ENCODE data around the gene KSR1. TPM values are rescaled to one million over a fixed set of nuclear protein-coding genes. Genes with fewer than 3 reads are reported as not detected.
"Not testable (repeated sequence)": the region's sequence is repeated elsewhere in the genome, so short reads cannot be mapped to it uniquely, and the experiment has no call there.

KSR1 gene
- total and polyA plus RNA-seq, 11 donors = 6.1 to 31.1 (median 7.5) TPM

DNA sequence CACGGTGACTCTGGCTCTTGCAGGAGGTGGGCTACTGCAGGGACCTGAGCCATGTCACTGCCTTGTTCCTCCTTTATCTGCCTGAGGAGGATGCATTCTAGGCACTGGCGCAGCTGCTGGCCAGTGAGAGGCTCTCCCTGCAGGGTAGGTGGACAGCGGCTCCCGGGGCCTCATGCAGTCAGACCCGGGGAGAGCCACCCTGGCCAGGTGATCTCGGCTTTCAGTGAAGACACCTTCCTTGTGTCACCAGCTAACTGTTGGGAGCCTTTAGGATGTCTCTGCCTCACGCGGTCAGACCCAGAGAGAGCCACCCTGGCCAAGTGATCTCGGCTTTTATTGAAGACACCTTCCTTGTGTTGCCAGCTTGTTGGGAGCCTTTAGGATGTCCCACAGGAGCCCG, 31.7 kb upstream of the KSR1 start:
- Histone ChIP-seq H3K4me3 (no peak overlapping the region), H3K36me3 (no peaks in the 10 kb centered on the region), H3K27me3 (no peaks in the 10 kb centered on the region), H3K9me3 (no peaks in the 10 kb centered on the region), H3K27ac (no peak overlapping the region), H3K4me1 (no peaks in the 10 kb centered on the region)
- TF ChIP-seq, protein P1, sequence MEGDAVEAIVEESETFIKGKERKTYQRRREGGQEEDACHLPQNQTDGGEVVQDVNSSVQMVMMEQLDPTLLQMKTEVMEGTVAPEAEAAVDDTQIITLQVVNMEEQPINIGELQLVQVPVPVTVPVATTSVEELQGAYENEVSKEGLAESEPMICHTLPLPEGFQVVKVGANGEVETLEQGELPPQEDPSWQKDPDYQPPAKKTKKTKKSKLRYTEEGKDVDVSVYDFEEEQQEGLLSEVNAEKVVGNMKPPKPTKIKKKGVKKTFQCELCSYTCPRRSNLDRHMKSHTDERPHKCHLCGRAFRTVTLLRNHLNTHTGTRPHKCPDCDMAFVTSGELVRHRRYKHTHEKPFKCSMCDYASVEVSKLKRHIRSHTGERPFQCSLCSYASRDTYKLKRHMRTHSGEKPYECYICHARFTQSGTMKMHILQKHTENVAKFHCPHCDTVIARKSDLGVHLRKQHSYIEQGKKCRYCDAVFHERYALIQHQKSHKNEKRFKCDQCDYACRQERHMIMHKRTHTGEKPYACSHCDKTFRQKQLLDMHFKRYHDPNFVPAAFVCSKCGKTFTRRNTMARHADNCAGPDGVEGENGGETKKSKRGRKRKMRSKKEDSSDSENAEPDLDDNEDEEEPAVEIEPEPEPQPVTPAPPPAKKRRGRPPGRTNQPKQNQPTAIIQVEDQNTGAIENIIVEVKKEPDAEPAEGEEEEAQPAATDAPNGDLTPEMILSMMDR (IDR thresholded peaks at IDR 0.05) = no peak
- TF ChIP-seq POLR2A (IDR thresholded peaks at IDR 0.05) = no peak
- DNase-seq (no peak), ATAC-seq (no peak)
- WGBS, 4 donors = 79 to 83% (median 82%) methylated on average over 4 to 10 of the region's 10 CpGs
- intact Hi-C loops (cut with DNase I) = no loop called here

DNA sequence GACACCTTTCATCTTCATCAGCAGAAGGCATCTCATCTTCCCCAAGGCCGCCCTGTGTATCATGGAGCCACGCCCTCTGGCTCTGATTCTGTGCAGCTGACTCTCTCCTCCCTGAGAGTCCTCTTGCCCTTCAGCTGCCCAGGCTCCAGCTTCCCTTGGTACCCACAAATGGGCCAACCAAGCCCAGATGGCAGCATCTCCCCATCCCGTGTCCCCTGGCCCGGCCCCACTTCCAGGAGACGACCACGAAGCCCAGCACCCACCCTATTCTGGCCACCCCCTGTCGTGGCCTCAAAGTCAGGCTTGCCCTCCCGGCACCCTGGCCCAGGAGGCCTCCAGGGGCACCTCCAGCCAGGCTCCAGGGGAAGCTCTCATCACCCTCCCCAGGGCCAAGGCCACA, 31.3 kb upstream of the KSR1 start:
- no peaks in the 10 kb centered on the region for H3K27me3 ChIP-seq
- DNase-seq = no peak

DNA sequence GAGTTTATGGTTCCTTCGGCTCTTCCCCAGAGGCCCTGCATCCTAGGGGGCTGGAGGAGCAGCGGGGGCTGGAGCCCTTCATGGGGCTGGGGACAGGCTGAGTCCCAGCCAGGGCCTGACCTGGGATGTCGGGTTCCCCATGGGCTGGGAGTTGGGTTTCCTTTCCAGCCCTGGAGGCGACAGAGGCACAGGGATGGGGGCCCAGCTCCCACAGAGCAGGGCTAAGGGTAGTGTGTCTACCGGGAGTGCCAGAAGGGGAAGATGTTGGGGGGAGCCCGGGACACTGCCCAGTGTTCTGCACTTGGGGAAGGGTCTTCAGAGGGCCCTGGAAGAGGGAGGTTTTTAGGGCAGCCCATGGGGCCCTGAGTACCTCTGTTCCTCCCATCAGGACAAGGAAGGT, 30.7 kb upstream of the KSR1 start:
- WGBS, 4 donors = 89 to 94% (median 92%) methylated on average over 3 to 6 of the region's 6 CpGs
- intact Hi-C loops (cut with DNase I); DNase-seq; H3K27ac ChIP-seq; H3K9me3 ChIP-seq; H3K4me1 ChIP-seq; ATAC-seq; H3K36me3 ChIP-seq; H3K4me3 ChIP-seq; H3K27me3 ChIP-seq: not testable (repeated sequence)

More for the DNA sequence above, 31.3 kb upstream of the KSR1 start:
- ATAC-seq = no peak
- TF ChIP-seq POLR2A (IDR thresholded peaks at IDR 0.05) = no peak
- TF ChIP-seq, protein P1 (IDR thresholded peaks at IDR 0.05) = no peak
- WGBS, 4 donors = 91 to 96% (median 95%) methylated on average over 6 to 8 of the region's 8 CpGs
- Histone ChIP-seq H3K36me3 (no peaks in the 10 kb centered on the region), H3K4me1 (no peaks in the 10 kb centered on the region), H3K27ac (no peak overlapping the region), H3K9me3 (no peaks in the 10 kb centered on the region), H3K4me3 (no peak overlapping the region)
- intact Hi-C loops (cut with DNase I) = no loop called here

DNA sequence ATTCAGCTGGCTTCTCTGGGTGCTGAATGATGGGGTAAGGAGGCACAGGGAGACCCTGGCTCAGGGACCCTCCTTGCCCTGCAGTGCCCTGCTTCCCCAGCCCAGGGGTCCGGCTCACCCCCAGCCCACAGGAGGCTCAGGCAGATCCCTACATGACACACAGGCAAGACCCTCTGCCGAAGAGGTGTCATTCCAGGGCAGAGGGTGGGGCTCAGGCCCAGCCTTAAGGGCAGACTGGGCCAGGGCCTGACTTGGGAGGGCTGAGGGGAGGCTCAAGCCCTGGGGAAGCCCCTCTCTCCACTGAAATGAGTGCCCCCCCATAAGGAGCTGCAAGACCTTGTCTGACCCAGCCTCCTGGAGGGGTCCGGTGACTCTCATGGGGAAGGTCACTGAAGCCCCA, 30.3 kb upstream of the KSR1 start:
- TF ChIP-seq POLR2A (IDR thresholded peaks at IDR 0.05) = no peak
- TF ChIP-seq, protein P1 (IDR thresholded peaks at IDR 0.05) = no peak
- DNase-seq (no peak), ATAC-seq (no peak)
- Histone ChIP-seq H3K4me3 (no peak overlapping the region), H3K4me1 (no peaks in the 10 kb centered on the region), H3K9me3 (no peaks in the 10 kb centered on the region), H3K27me3 (no peaks in the 10 kb centered on the region), H3K36me3 (no peaks in the 10 kb centered on the region), H3K27ac (no peak overlapping the region)
- WGBS, 4 donors = 92 to 100% (median 94%) methylated on average over 1 to 3 of the region's 3 CpGs
- intact Hi-C loops (cut with DNase I) = no loop called here

DNA sequence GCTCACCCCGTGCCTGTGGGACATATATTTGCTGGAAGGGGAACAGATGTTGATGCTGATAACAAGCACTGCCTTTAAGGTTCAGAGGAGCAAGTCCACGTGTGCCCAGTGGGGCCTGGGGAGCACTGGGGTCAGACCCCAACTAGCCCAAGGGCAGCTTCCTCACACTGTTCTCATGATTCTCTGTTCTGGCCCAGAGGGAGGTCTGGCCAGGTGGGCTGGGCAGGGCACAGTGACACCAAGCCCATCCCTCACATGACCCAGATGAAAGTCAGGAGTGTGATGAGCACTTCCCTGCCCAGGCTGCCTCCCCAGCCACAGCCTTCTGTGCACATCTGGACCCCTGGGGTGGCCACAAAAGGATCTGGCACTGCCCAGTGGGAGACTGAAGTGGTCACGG, 29.8 kb upstream of the KSR1 start:
- H3K4me1 ChIP-seq; DNase-seq; H3K27me3 ChIP-seq; H3K27ac ChIP-seq; ATAC-seq; intact Hi-C loops (cut with DNase I); H3K36me3 ChIP-seq; H3K4me3 ChIP-seq; H3K9me3 ChIP-seq: not testable (repeated sequence)
- 70 to 80% (median 77%) methylated on average over 2 to 3 of the region's 3 CpGs for WGBS, 4 donors

DNA sequence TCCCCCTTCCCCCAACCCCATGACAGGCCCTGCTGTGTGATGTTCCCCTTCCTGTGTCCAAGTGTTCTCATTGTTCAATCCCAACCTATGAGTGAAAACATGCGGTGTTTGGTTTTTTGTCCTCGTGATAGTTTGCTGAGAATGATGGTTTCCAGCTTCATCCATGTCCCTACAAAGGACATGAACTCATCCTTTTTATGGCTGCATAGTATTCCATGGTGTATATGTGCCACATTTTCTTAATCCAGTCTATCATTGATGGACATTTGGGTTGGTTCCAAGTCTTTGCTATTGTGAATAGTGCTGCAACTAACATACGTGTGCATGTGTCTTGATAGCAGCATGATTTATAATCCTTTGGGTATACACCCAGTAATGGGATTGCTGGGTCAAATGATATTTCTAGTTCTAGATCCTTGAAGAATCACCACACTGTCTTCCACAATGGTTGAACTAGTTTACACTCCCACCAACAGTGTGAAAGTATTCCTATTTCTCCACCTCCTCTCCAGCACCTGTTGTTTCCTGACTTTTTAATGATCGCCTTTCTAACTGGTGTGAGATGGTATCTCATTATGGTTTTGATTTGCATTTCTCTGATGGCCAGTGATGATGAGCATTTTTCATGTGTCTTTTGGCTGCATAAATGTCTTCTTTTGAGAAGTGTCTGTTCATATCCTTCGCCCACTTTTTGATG, 28.9 kb upstream of the KSR1 start:
- intact Hi-C loops (cut with DNase I); ATAC-seq; H3K4me1 ChIP-seq; H3K36me3 ChIP-seq; H3K27me3 ChIP-seq; H3K9me3 ChIP-seq; DNase-seq; H3K4me3 ChIP-seq; H3K27ac ChIP-seq: not testable (repeated sequence)
- WGBS, 4 donors = 89 to 92% (median 92%) methylated on average over 4 to 5 of the region's 5 CpGs
